Stimulated activated CD4-positive, alpha-beta T cell treated with anti-CD3 and anti-CD28 coated beads, Interleukin-2, amount 100 ng/mL, for 4 hours (primary cell): ENCODE data around the gene CDC42BPG.

Experiments used
- DNase-seq: peaks from one replicate; pipeline ENCODE4 v3.0.0-alpha.2; 2020; ENCODE audit warnings: low read depth

The CDC42BPG gene

GRCh38 chr11:64879244-64879900 lies 34.9 kb upstream of the CDC42BPG start:
- DNase-seq: no peak

GRCh38 chr11:64878494-64879243 lies 34.2 kb upstream of the CDC42BPG start, which contains the start of gene EHD1:
EHD1 (minus strand) TSS chr11:64878621; CDS start chr11:64878464, 157 bp downstream.
- peak; percentile 99 for DNase-seq

GRCh38 chr11:64878223-64878493 lies 33.7 kb upstream of the CDC42BPG start:
- DNase-seq: no peak

- no peak for DNase-seq
Measured at GRCh38 chr11:64877390-64878222, 33.2 kb upstream of the CDC42BPG start.

- DNase-seq: no peak
Measured at GRCh38 chr11:64876835-64877341, 32.4 kb upstream of the CDC42BPG start.

- DNase-seq: no peak
Measured at GRCh38 chr11:64876229-64876750, 31.8 kb upstream of the CDC42BPG start.

- DNase-seq: no peak
Measured at GRCh38 chr11:64875369-64876228, 31.1 kb upstream of the CDC42BPG start.

- DNase-seq: no peak
Measured at GRCh38 chr11:64874308-64875240, 30.1 kb upstream of the CDC42BPG start.

GRCh38 chr11:64872790-64873488 lies 28.5 kb upstream of the CDC42BPG start:
- DNase-seq: no peak

GRCh38 chr11:64871492-64871891 lies 27.0 kb upstream of the CDC42BPG start:
- DNase-seq: no peak

GRCh38 chr11:64870893-64871466 lies 26.5 kb upstream of the CDC42BPG start:
- no peak for DNase-seq

GRCh38 chr11:64870176-64870892 lies 25.9 kb upstream of the CDC42BPG start:
- DNase-seq: no peak

GRCh38 chr11:64869571-64870175 lies 25.2 kb upstream of the CDC42BPG start:
- DNase-seq: no peak

GRCh38 chr11:64868904-64869570 lies 24.6 kb upstream of the CDC42BPG start:
- no peak for DNase-seq

GRCh38 chr11:64867748-64868462 lies 23.5 kb upstream of the CDC42BPG start:
- DNase-seq: no peak

- no peak for DNase-seq
Measured at GRCh38 chr11:64866173-64866491, 21.7 kb upstream of the CDC42BPG start.
